Measurements from ENCODE around the gene RGS9BP. TPM values are rescaled to one million over a fixed set of nuclear protein-coding genes. Genes with fewer than 3 reads are reported as not detected.
A peak's percentile ranks its signal among the peaks of the same experiment; 100 is the strongest.
"Not testable (repeated sequence)": the region's sequence is repeated elsewhere in the genome, so short reads cannot be mapped to it uniquely, and the experiment has no call there.

The RGS9BP gene
- total RNA-seq, 1 experiment from 2014 or later, result 0.75 TPM

DNA sequence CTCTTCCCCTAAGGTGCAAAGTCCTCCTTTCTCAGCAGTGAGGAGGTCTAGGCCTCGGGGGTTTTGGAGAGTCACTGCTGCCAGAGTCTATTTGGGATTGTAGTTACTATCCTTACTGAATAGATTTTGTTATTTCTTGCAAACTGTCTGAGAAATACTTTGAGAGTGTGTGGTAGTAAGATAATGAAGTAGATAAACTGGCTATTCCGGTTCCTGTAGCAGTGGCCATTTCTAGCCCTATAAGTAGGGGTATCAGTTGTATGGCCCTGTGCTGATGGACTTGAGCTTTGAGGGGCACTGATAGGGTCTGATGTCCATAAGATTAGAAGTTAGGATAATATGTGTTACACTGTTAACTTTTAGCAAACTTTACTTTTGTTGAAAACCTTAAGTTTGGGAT, 18.7 kb downstream of the RGS9BP start:
- H3K27me3 ChIP-seq (replicated peaks; ENCODE audit: control insufficient read depth, insufficient read depth, low read length); intact Hi-C loops (cut with micrococcal nuclease; ENCODE audit: unreplicated experiment); H3K36me3 ChIP-seq (ENCODE audit: control insufficient read depth, insufficient read depth, low read length); H3K9me3 ChIP-seq; POLR2A ChIA-PET; CTCF ChIA-PET; BruUV-seq (replicated peaks); H3K4me3 ChIP-seq (ENCODE audit: low read depth, low read length); H3K27me3 Mint-ChIP-seq (ENCODE audit: insufficient read depth, unreplicated experiment): not testable (repeated sequence)
- Mint-ChIP-seq H3K36me3 (ENCODE audit: insufficient read depth, unreplicated experiment) (peaks cover 54% of the 10 kb centered on the region), H3K4me1 (ENCODE audit: low read depth, unreplicated experiment) (peaks cover 40% of the 10 kb centered on the region), H3K27ac (ENCODE audit: unreplicated experiment) (peak overlapping the region; percentile 81), H3K9me3 (ENCODE audit: unreplicated experiment) (peaks cover 10% of the 10 kb centered on the region), H3K4me3 (ENCODE audit: unreplicated experiment) (peak overlapping the region; percentile 80)
- peaks cover 20% of the 10 kb centered on the region for H3K4me1 ChIP-seq
- peak in 1 of 2 experiments; percentile 37 for DNase-seq

DNA sequence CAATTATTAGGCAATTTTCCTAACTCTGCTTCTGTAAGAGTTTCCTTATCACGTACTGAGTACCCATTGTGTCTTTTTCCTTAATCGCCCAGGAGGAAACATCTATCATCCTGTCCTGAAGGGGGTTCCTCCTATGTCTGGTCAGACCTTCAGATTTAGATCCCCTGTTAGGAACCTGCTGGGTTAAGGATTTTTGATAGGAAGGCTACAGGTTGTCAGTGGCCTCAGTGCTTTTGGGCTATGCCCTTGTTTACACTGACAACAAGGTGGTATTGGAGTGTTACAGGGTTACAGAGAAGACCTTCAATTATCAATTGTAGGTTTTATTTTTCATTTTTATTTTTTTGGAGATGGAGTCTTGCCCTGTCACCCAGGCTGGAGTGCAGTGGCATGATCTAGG, 19.2 kb downstream of the RGS9BP start:
- H3K27me3 Mint-ChIP-seq (ENCODE audit: insufficient read depth, unreplicated experiment); CTCF ChIA-PET; H3K27me3 ChIP-seq (replicated peaks; ENCODE audit: control insufficient read depth, insufficient read depth, low read length); H3K27ac Mint-ChIP-seq (ENCODE audit: unreplicated experiment); H3K4me3 ChIP-seq (ENCODE audit: low read depth, low read length); BruUV-seq (replicated peaks); intact Hi-C loops (cut with micrococcal nuclease; ENCODE audit: unreplicated experiment); H3K9me3 ChIP-seq; H3K36me3 ChIP-seq (ENCODE audit: control insufficient read depth, insufficient read depth, low read length); POLR2A ChIA-PET; DNase-seq: not testable (repeated sequence)
- peaks cover 20% of the 10 kb centered on the region for H3K4me1 ChIP-seq
- Mint-ChIP-seq H3K36me3 (ENCODE audit: insufficient read depth, unreplicated experiment) (peaks cover 59% of the 10 kb centered on the region), H3K4me1 (ENCODE audit: low read depth, unreplicated experiment) (peaks cover 40% of the 10 kb centered on the region), H3K9me3 (ENCODE audit: unreplicated experiment) (peaks cover 10% of the 10 kb centered on the region), H3K4me3 (ENCODE audit: unreplicated experiment) (peak overlapping the region; percentile 80)

GRCh38 chr19:32695506-32695905, 19.9 kb downstream of the RGS9BP start:
- intact Hi-C loops (cut with micrococcal nuclease; ENCODE audit: unreplicated experiment); H3K4me3 ChIP-seq (ENCODE audit: low read depth, low read length); CTCF ChIA-PET; DNase-seq; H3K9me3 ChIP-seq; POLR2A ChIA-PET; H3K36me3 ChIP-seq (ENCODE audit: control insufficient read depth, insufficient read depth, low read length); H3K27me3 Mint-ChIP-seq (ENCODE audit: insufficient read depth, unreplicated experiment); H3K27me3 ChIP-seq (replicated peaks; ENCODE audit: control insufficient read depth, insufficient read depth, low read length); BruUV-seq (replicated peaks): not testable (repeated sequence)
- Mint-ChIP-seq H3K9me3 (ENCODE audit: unreplicated experiment) (peaks cover 10% of the 10 kb centered on the region), H3K27ac (ENCODE audit: unreplicated experiment) (peak overlapping the region; percentile 11), H3K4me3 (ENCODE audit: unreplicated experiment) (peak overlapping the region; percentile 58), H3K36me3 (ENCODE audit: insufficient read depth, unreplicated experiment) (peaks cover 66% of the 10 kb centered on the region), H3K4me1 (ENCODE audit: low read depth, unreplicated experiment) (peaks cover 40% of the 10 kb centered on the region)
- peaks cover 20% of the 10 kb centered on the region for H3K4me1 ChIP-seq

GRCh38 chr19:32696771-32697170, 21.1 kb downstream of the RGS9BP start:
- DNase-seq; H3K9me3 ChIP-seq; H3K27me3 Mint-ChIP-seq (ENCODE audit: insufficient read depth, unreplicated experiment); H3K36me3 ChIP-seq (ENCODE audit: control insufficient read depth, insufficient read depth, low read length); CTCF ChIA-PET; BruUV-seq (replicated peaks); H3K27me3 ChIP-seq (replicated peaks; ENCODE audit: control insufficient read depth, insufficient read depth, low read length); POLR2A ChIA-PET; H3K4me3 ChIP-seq (ENCODE audit: low read depth, low read length); intact Hi-C loops (cut with micrococcal nuclease; ENCODE audit: unreplicated experiment); H3K27ac Mint-ChIP-seq (ENCODE audit: unreplicated experiment); H3K4me3 Mint-ChIP-seq (ENCODE audit: unreplicated experiment): not testable (repeated sequence)
- peaks cover 10% of the 10 kb centered on the region for H3K9me3 Mint-ChIP-seq (ENCODE audit: unreplicated experiment)
- H3K4me1 Mint-ChIP-seq (ENCODE audit: low read depth, unreplicated experiment), result peaks cover 40% of the 10 kb centered on the region
- peaks cover 78% of the 10 kb centered on the region for H3K36me3 Mint-ChIP-seq (ENCODE audit: insufficient read depth, unreplicated experiment)
- H3K4me1 ChIP-seq, result peaks cover 24% of the 10 kb centered on the region

- H3K27me3 ChIP-seq (replicated peaks; ENCODE audit: control insufficient read depth, insufficient read depth, low read length); H3K36me3 ChIP-seq (ENCODE audit: control insufficient read depth, insufficient read depth, low read length); intact Hi-C loops (cut with micrococcal nuclease; ENCODE audit: unreplicated experiment); H3K27me3 Mint-ChIP-seq (ENCODE audit: insufficient read depth, unreplicated experiment); DNase-seq; H3K4me3 Mint-ChIP-seq (ENCODE audit: unreplicated experiment); H3K27ac Mint-ChIP-seq (ENCODE audit: unreplicated experiment); H3K9me3 Mint-ChIP-seq (ENCODE audit: unreplicated experiment); H3K4me3 ChIP-seq (ENCODE audit: low read depth, low read length); BruUV-seq (replicated peaks): not testable (repeated sequence)
- Mint-ChIP-seq H3K4me1 (ENCODE audit: low read depth, unreplicated experiment) (peaks cover 20% of the 10 kb centered on the region), H3K36me3 (ENCODE audit: insufficient read depth, unreplicated experiment) (peaks cover 94% of the 10 kb centered on the region)
- ChIA-PET CTCF (interaction anchor here (1.2 kb wide), 1 partner anchor 101 kb away, joined by 3 read pairs; no protein-coding TSS in a partner anchor), POLR2A (interaction anchor here (0.7 kb wide), 1 partner anchor 8 kb away, joined by 3 read pairs; the partner anchor contains the start of gene NUDT19)
- Histone ChIP-seq H3K9me3 (peaks cover 21% of the 10 kb centered on the region), H3K4me1 (peaks cover 16% of the 10 kb centered on the region)
Observed at GRCh38 chr19:32700129-32700528, 24.5 kb downstream of the RGS9BP start.

Measured in Caco-2 (cell line).